HCT116 (cell line): ENCODE data around the gene VASH1. TPM values are rescaled to one million over a fixed set of nuclear protein-coding genes. Genes with fewer than 3 reads are reported as not detected.

Experiments used
- ATAC-seq: fragments of 200-7000 bp; cut with Tn5 transposase; 2 replicates; pipeline ENCODE4 v1.9.1; 2020; ENCODE audit warnings: mild to moderate bottlenecking, moderate library complexity
- BruUV-seq: library from RNA; stranded (reverse); fragments of 400-500 nt; replicated peaks from 2 replicates; lab custom pipeline; 2021; lab: Mats Ljungman, UMichigan
- CTCF ChIA-PET: fragments of 300-600 bp; sonication (Branson Sonifier 250); formaldehyde crosslinking; loops from one replicate; lab custom pipeline; 2021; ENCODE audit warnings: antibody characterized with exemption; lab: Charles Lee
- POLR2A ChIA-PET: fragments of 300-600, 350-600 bp; sonication (Branson Sonifier 250); formaldehyde crosslinking; loops from one replicate; lab custom pipeline; 2021; ENCODE audit warnings: antibody characterized with exemption; lab: Charles Lee
- RAD21 ChIA-PET, 2 experiments: fragments of 300-600 bp; sonication (Branson Sonifier 250); formaldehyde crosslinking; loops; one replicate each; lab custom pipeline; 2023; ENCODE audit warnings: low total read pairs in 2 of 2; ENCODE audit not compliant: uncharacterized antibody in 2 of 2, unreplicated experiment in 2 of 2, low non-redundant PET in 1 of 2; lab: Charles Lee
- DNase-seq: peaks from one replicate; pipeline ENCODE4 v3.0.0-alpha.2; 2010; ENCODE audit warnings: low read depth, low spot score
- H2AFZ ChIP-seq: fragments of 200-600 bp; shearing (Covaris generic), sonication (generic); 2 replicates; pipeline ENCODE4 v1.6.1; 2017; ENCODE audit warnings: low read depth, mixed run types, mixed read lengths, antibody characterized with exemption, low read length; ENCODE audit not compliant: poor library complexity, severe bottlenecking
- H3K27ac ChIP-seq: 2 replicates; pipeline ENCODE4 v1.5.1; 2012; ENCODE audit warnings: low read depth, low read length
- H3K27me3 ChIP-seq: fragments of 200-600 bp; sonication (generic); 2 replicates; pipeline ENCODE4 v1.6.1; 2016; ENCODE audit warnings: mixed run types, low read length, mixed read lengths; ENCODE audit not compliant: insufficient read depth
- H3K36me3 ChIP-seq, 2 experiments: fragments of 200-500 bp in 1 of 2; fragments of 200-600 bp in 1 of 2; sonication (Bioruptor generic) in 1 of 2; sonication (generic) in 1 of 2; 2 replicates each; pipeline versions ENCODE4 v1.5.1 to v1.6.1; 2014 to 2016; ENCODE audit warnings: low read length in 2 of 2, inconsistent platforms in 1 of 2, mixed read lengths in 1 of 2, mixed run types in 1 of 2; ENCODE audit not compliant: insufficient read depth in 2 of 2, control insufficient read depth in 1 of 2
- H3K4me1 ChIP-seq, 2 experiments: fragments of 200-600 bp in 1 of 2; sonication (generic) in 1 of 2; 2 replicates each; pipeline versions ENCODE4 v1.5.1 to v1.6.1; 2012 to 2017; ENCODE audit warnings: low read length in 2 of 2, inconsistent platforms in 1 of 2, mild to moderate bottlenecking in 1 of 2, mixed read lengths in 1 of 2, mixed run types in 1 of 2, moderate library complexity in 1 of 2; ENCODE audit not compliant: insufficient read depth in 2 of 2, control insufficient read depth in 1 of 2
- H3K4me2 ChIP-seq: fragments of 200-600 bp; sonication (generic); 2 replicates; pipeline ENCODE4 v1.6.1; 2017; ENCODE audit warnings: mixed run types, low read length, mixed read lengths
- H3K4me3 ChIP-seq, 2 experiments: fragments of 200-600 bp in 1 of 2; sonication (generic) in 1 of 2; replicated peaks in 1 of 2; 2 replicates each; pipeline ENCODE4 v1.5.1; 2011 to 2016; ENCODE audit warnings: low read length in 2 of 2, control low read depth in 1 of 2, low read depth in 1 of 2, mild to moderate bottlenecking in 1 of 2, mixed read lengths in 1 of 2, mixed run types in 1 of 2
- H3K79me2 ChIP-seq: fragments of 200-600 bp; sonication (generic); 2 replicates; pipeline ENCODE4 v1.6.1; 2017; ENCODE audit warnings: mild to moderate bottlenecking, mixed run types, low read length, moderate library complexity, mixed read lengths; ENCODE audit not compliant: insufficient read depth
- H3K9ac ChIP-seq: fragments of 200-600 bp; sonication (generic); 2 replicates; pipeline ENCODE4 v1.6.1; 2016; ENCODE audit warnings: low read length, mixed read lengths
- H3K9me2 ChIP-seq: fragments of 200-600 bp; sonication (generic), shearing (Covaris generic); 2 replicates; pipeline ENCODE4 v1.6.1; 2017; ENCODE audit warnings: mixed run types, mild to moderate bottlenecking, moderate library complexity; ENCODE audit not compliant: insufficient read depth
- H3K9me3 ChIP-seq, 2 experiments: fragments of 200-500 bp in 1 of 2; fragments of 200-600 bp in 1 of 2; sonication (Bioruptor generic) in 1 of 2; sonication (generic) in 1 of 2; 2 replicates each; pipeline ENCODE4 v1.6.1; 2014 to 2017; ENCODE audit warnings: low read length in 2 of 2, mixed read lengths in 2 of 2, inconsistent platforms in 1 of 2, low read depth in 1 of 2, mild to moderate bottlenecking in 1 of 2, mixed run types in 1 of 2, moderate library complexity in 1 of 2; ENCODE audit not compliant: control insufficient read depth in 1 of 2, insufficient read depth in 1 of 2
- H4K20me1 ChIP-seq: fragments of 200-600 bp; sonication (generic), shearing (Covaris generic); 2 replicates; pipeline ENCODE4 v1.6.1; 2017; ENCODE audit warnings: mixed run types, mild to moderate bottlenecking, moderate library complexity; ENCODE audit not compliant: insufficient read depth
- ATF3 ChIP-seq: IDR thresholded peaks from 2 replicates; pipeline ENCODE4 v1.6.1; 2012
- EGR1 ChIP-seq: IDR thresholded peaks from 2 replicates; pipeline ENCODE4 v1.6.1; 2012; ENCODE audit warnings: low read depth
- ELF1 ChIP-seq: IDR thresholded peaks from 2 replicates; pipeline ENCODE4 v1.6.1; 2012; ENCODE audit warnings: low read depth, borderline replicate concordance
- EZH2 ChIP-seq: fragments of 200-600 bp; sonication (generic); IDR thresholded peaks from 2 replicates; pipeline ENCODE4 v1.6.1; 2017; ENCODE audit warnings: antibody characterized with exemption, mixed run types
- EZH2phosphoT487 ChIP-seq: fragments of 200-600 bp; IDR thresholded peaks from 2 replicates; pipeline ENCODE4 v1.6.1; 2018; ENCODE audit warnings: antibody characterized with exemption, borderline replicate concordance
- FOSL1 ChIP-seq: IDR thresholded peaks from 2 replicates; pipeline ENCODE4 v1.6.1; 2012; ENCODE audit warnings: low read depth
- POLR2A ChIP-seq: IDR thresholded peaks from 2 replicates; pipeline ENCODE4 v1.7.0; 2011; ENCODE audit warnings: borderline replicate concordance; ENCODE audit not compliant: insufficient read depth, insufficient read length; ENCODE audit errors: extremely low read depth
- RAD21 ChIP-seq: IDR thresholded peaks from 2 replicates; pipeline ENCODE4 v1.6.1; 2012; ENCODE audit warnings: low read depth, mild to moderate bottlenecking
- SIN3A ChIP-seq: IDR thresholded peaks from 2 replicates; pipeline ENCODE4 v1.6.1; 2012; ENCODE audit warnings: low read depth
- SRF ChIP-seq: IDR thresholded peaks from 2 replicates; pipeline ENCODE4 v1.6.1; 2012; ENCODE audit warnings: low read depth
- TCF7L2 ChIP-seq: IDR thresholded peaks from 2 replicates; pipeline ENCODE4 v1.7.0; 2011; ENCODE audit warnings: borderline replicate concordance, inconsistent platforms; ENCODE audit not compliant: insufficient read depth, insufficient read length; ENCODE audit errors: extremely low read depth
- YY1 ChIP-seq: IDR thresholded peaks from 2 replicates; pipeline ENCODE4 v1.6.1; 2011; ENCODE audit warnings: low read length, low read depth, moderate library complexity, mild to moderate bottlenecking; ENCODE audit not compliant: insufficient replicate concordance; ENCODE audit errors: extremely low read depth
- ZNF274 ChIP-seq: fragments of 200-500 bp; sonication (Bioruptor generic); IDR thresholded peaks from 2 replicates; pipeline ENCODE4 v1.6.1; 2014; ENCODE audit warnings: mild to moderate bottlenecking, low read depth, low read length, inconsistent platforms
- intact Hi-C: fragments of 100-400 bp; cut with micrococcal nuclease; formaldehyde crosslinking; loops from 2 replicates; pipeline ENCODE4 v1.10.0; 2022
- total RNA-seq: library from RNA; stranded (reverse); gene quantifications from one replicate; pipeline ENCODE4 v1.2.1, GENCODE V29; 2021; ENCODE audit not compliant: unreplicated experiment
- TF ChIP-seq, protein P1 (sequence below), 3 experiments: fragments of 200-600 bp in 1 of 3; sonication (generic) in 1 of 3; IDR thresholded peaks in 2 of 3; conservative IDR thresholded peaks in 1 of 3; 2 replicates each; pipeline ENCODE4 v1.5.1; 2012 to 2017; ENCODE audit warnings: low read depth in 2 of 3, low read length in 2 of 3, antibody characterized with exemption in 1 of 3, borderline replicate concordance in 1 of 3, control low read depth in 1 of 3, mild to moderate bottlenecking in 1 of 3, mixed read lengths in 1 of 3, mixed run types in 1 of 3, moderate library complexity in 1 of 3; ENCODE audit not compliant: insufficient read depth in 1 of 3

The VASH1 gene
- total RNA-seq, 1 experiment from 2014 or later, result 13.3 TPM

DNA sequence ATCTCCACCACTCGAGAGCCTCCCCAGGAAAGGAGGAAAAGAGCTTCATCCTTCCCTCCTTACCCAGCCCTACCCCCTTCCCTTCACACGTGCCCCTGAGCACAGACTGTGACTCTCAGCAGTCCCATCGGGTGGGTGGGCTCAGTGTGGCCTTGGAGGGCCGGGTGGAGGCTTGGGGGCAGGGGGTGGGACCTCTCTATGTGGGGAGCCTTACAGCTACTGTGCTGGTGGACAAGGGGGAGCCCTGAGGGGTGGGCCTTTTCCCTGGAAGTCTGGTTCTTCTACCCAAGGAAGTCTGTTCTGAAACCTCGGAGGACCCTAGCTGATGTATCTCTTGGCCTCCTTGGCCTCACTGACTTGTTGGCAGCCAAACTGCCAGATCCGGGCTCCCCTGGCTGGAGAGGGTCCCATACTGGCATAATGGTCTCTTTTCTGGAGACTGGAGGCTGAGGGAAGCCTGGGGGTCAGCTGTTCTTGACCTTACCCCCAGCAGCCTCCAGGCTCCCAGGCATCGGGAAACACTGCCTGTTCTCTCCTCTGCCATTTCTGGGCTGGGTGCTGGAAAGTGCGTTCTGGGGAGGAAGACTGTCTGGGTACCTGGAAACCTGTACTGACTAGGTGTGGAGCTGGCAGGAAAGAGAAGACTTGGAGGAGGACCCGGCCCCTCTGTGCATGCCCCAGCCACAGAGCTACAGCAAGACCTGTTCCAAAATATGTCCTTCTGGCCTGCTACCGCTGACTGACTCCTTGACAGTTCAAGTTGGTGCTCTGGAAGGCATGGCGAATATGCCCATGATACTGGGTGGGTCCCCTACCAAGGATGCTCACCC is 7.6 kb downstream of the VASH1 start:
- H3K79me2 ChIP-seq, result no peaks in the 10 kb centered on the region
- no peak for TF ChIP-seq POLR2A
- no peak for TF ChIP-seq EGR1
- no peak for TF ChIP-seq EZH2
- no peak for TF ChIP-seq FOSL1
- TF ChIP-seq ZNF274, result no peak
- TF ChIP-seq YY1, result no peak
- no peak for TF ChIP-seq ELF1
- no peak overlapping the region for H3K4me2 ChIP-seq
- no TSS peak for BruUV-seq
- no peaks in the 10 kb centered on the region for H3K9me2 ChIP-seq
- no peak overlapping the region for H3K4me3 ChIP-seq
- no peaks in the 10 kb centered on the region for H3K36me3 ChIP-seq
- H3K4me1 ChIP-seq, result peaks cover 14 to 17% of the 10 kb centered on the region in 2 experiments
- no peaks in the 10 kb centered on the region for H3K27me3 ChIP-seq
- POLR2A ChIA-PET, result no interaction called here
- H3K9ac ChIP-seq, result no peak overlapping the region
- H3K27ac ChIP-seq, result no peak overlapping the region
- DNase-seq, result no peak
- no peaks in the 10 kb centered on the region for H3K9me3 ChIP-seq
- no peak overlapping the region for H2AFZ ChIP-seq
- H4K20me1 ChIP-seq, result no peaks in the 10 kb centered on the region
- CTCF ChIA-PET, result interaction anchor here (3.3 kb wide), 1 partner anchor 16 kb away, joined by 12 read pairs; no protein-coding TSS in a partner anchor
- intact Hi-C loops, result no loop called here
- no peak for ATAC-seq
- RAD21 ChIA-PET, result no interaction called here

- no peak overlapping the region for H3K4me2 ChIP-seq
- intact Hi-C loops, result no loop called here
- no TSS peak for BruUV-seq
- no peaks in the 10 kb centered on the region for H3K9me3 ChIP-seq
- RAD21 ChIA-PET, result no interaction called here
- no peaks in the 10 kb centered on the region for H3K36me3 ChIP-seq
- no peak overlapping the region for H3K9ac ChIP-seq
- ATAC-seq, result no peak
- CTCF ChIA-PET, result interaction anchor here (0.9 to 3.3 kb wide), 2 partner anchors 15 to 60 kb away, joined by 3 to 12 read pairs; no protein-coding TSS in a partner anchor
- H3K4me3 ChIP-seq, result no peak overlapping the region
- H2AFZ ChIP-seq, result no peak overlapping the region
- no peaks in the 10 kb centered on the region for H3K27me3 ChIP-seq
- no peaks in the 10 kb centered on the region for H3K79me2 ChIP-seq
- no peaks in the 10 kb centered on the region for H4K20me1 ChIP-seq
- no peak for DNase-seq
- no peaks in the 10 kb centered on the region for H3K9me2 ChIP-seq
- POLR2A ChIA-PET, result no interaction called here
- no peak overlapping the region for H3K27ac ChIP-seq
- H3K4me1 ChIP-seq, result peaks cover 15 to 18% of the 10 kb centered on the region in 2 experiments
- TF ChIP-seq SRF (no peak), EZH2phosphoT487 (no peak), TCF7L2 (no peak), RAD21 (no peak), SIN3A (no peak), ATF3 (no peak)
- TF ChIP-seq, protein P1, sequence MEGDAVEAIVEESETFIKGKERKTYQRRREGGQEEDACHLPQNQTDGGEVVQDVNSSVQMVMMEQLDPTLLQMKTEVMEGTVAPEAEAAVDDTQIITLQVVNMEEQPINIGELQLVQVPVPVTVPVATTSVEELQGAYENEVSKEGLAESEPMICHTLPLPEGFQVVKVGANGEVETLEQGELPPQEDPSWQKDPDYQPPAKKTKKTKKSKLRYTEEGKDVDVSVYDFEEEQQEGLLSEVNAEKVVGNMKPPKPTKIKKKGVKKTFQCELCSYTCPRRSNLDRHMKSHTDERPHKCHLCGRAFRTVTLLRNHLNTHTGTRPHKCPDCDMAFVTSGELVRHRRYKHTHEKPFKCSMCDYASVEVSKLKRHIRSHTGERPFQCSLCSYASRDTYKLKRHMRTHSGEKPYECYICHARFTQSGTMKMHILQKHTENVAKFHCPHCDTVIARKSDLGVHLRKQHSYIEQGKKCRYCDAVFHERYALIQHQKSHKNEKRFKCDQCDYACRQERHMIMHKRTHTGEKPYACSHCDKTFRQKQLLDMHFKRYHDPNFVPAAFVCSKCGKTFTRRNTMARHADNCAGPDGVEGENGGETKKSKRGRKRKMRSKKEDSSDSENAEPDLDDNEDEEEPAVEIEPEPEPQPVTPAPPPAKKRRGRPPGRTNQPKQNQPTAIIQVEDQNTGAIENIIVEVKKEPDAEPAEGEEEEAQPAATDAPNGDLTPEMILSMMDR (IDR thresholded peaks at IDR 0.05 in 2 of 3, conservative IDR thresholded peaks at IDR 0.05 in 1 of 3; ENCODE audit: borderline replicate concordance in 1 of 3, insufficient read depth in 1 of 3, low read depth in 2 of 3, low read length in 2 of 3), result no peak
Measured at GRCh38 chr14:76769636-76770292, 8.5 kb downstream of the VASH1 start.
